Measurements from ENCODE around the gene PCDHGA11.
"Not testable (repeated sequence)": the region's sequence is repeated elsewhere in the genome, so short reads cannot be mapped to it uniquely, and the experiment has no call there.

Gene PCDHGA11

GRCh38 chr5:141420855-141421488 lies at the start of gene PCDHGA11:
TSS of gene PCDHGA11 (plus strand) at chr5:141421051. CDS start at chr5:141421228, 177 bp downstream.
- DNase-seq (ENCODE audit: low read depth in 2 of 2, low spot score in 1 of 2), result no peak

- no peak for DNase-seq (ENCODE audit: low read depth in 2 of 2, low spot score in 1 of 2)
These were observed 49.0 kb upstream of the PCDHGA11 start for GRCh38 chr5:141371572-141372475.

- DNase-seq (ENCODE audit: low read depth in 2 of 2, low spot score in 1 of 2), result no peak
These were observed 47.1 kb upstream of the PCDHGA11 start, which contains the start of gene PCDHGA6 for GRCh38 chr5:141373673-141374317. TSS of gene PCDHGA6 (plus strand) at chr5:141373891. CDS start at chr5:141374084, 193 bp downstream.

DNA sequence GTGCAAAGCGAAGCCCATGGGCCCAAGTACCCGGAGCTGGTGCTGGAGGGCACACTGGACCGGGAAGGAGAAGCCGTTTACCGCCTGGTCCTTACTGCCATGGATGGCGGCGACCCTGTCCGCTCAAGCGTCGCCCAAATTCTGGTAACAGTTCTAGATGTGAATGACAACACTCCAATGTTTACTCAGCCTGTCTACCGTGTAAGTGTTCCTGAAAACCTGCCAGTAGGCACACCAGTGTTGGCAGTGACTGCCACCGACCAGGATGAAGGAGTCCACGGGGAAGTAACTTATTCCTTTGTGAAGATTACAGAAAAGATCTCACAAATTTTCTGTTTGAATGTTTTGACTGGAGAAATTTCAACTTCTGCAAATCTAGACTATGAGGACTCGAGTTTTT lies 46.2 kb upstream of the PCDHGA11 start:
- no peak for DNase-seq (ENCODE audit: low read depth in 2 of 2, low spot score in 1 of 2)

GRCh38 chr5:141375444-141376155 lies 45.3 kb upstream of the PCDHGA11 start:
- DNase-seq (ENCODE audit: low read depth in 2 of 2, low spot score in 1 of 2), result not testable (repeated sequence)

DNA sequence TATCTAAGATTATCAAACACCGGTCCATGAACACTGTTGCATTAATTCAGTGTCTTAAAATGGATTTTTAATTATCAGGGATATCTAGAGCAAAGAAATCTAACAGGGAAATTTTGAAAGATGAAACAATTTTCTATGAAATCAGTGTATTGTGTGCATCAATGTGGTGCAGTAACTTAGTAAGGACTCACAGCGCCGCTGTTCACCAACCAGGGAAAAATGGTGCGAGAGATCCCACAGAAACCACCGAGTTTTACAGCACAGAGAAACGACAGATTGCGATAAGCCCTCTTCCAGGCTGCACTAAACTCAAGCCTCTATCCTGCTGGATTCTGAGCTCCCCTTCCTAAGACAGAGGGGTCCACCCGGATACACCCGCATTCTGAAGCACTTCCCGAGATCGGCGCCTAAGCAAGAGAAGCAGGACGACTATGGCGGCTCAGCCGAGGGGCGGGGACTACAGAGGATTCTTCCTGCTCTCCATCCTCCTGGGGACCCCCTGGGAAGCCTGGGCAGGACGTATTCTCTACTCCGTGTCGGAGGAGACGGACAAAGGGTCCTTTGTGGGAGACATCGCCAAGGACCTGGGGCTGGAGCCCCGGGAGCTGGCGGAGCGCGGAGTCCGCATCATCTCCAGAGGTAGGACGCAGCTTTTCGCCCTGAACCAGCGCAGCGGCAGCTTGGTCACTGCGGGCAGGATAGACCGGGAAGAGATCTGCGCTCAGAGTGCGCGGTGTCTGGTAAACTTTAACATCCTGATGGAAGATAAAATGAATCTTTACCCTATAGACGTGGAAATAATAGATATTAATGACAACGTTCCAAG lies 38.2 kb upstream of the PCDHGA11 start, which contains the start of gene PCDHGA7:
Gene PCDHGA7, plus strand, starts transcription at position 274 of the 826 bp plus-strand sequence. Its CDS starts 158 bp downstream, at position 432.
- DNase-seq (ENCODE audit: low read depth in 2 of 2, low spot score in 1 of 2), result no peak

GRCh38 chr5:141383345-141383744 lies 37.5 kb upstream of the PCDHGA11 start:
- DNase-seq (ENCODE audit: low read depth in 2 of 2, low spot score in 1 of 2), result no peak

GRCh38 chr5:141384471-141385267 lies 36.2 kb upstream of the PCDHGA11 start:
- DNase-seq (ENCODE audit: low read depth in 2 of 2, low spot score in 1 of 2), result no peak

- DNase-seq (ENCODE audit: low read depth in 2 of 2, low spot score in 1 of 2), result not testable (repeated sequence)
These were observed 33.1 kb upstream of the PCDHGA11 start, which contains the start of gene PCDHGB4 for GRCh38 chr5:141387557-141388311. TSS of gene PCDHGB4 (plus strand) at chr5:141387698. CDS start at chr5:141387885, 187 bp downstream.

DNA sequence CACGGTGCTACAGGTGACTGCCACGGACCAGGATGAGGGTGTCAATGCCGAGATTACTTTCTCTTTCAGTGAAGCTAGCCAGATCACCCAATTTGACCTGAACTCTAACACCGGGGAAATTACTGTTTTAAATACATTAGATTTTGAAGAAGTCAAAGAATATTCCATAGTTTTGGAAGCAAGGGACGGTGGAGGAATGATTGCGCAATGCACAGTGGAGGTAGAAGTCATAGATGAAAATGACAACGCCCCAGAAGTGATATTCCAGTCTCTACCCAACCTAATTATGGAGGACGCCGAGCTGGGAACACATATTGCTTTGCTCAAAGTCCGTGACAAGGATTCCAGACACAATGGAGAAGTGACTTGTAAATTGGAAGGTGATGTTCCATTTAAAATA lies 32.2 kb upstream of the PCDHGA11 start:
- no peak for DNase-seq (ENCODE audit: low read depth in 2 of 2, low spot score in 1 of 2)

- no peak for DNase-seq (ENCODE audit: low read depth in 2 of 2, low spot score in 1 of 2)
These were observed 31.5 kb upstream of the PCDHGA11 start for GRCh38 chr5:141389153-141390042.

- no peak for DNase-seq (ENCODE audit: low read depth in 2 of 2, low spot score in 1 of 2)
These were observed 28.2 kb upstream of the PCDHGA11 start, which contains the start of gene PCDHGA8 for GRCh38 chr5:141392429-141393198. TSS of gene PCDHGA8 (plus strand) at chr5:141392633. CDS start at chr5:141392814, 181 bp downstream.

GRCh38 chr5:141393267-141393666 lies 27.6 kb upstream of the PCDHGA11 start:
- DNase-seq (ENCODE audit: low read depth in 2 of 2, low spot score in 1 of 2), result no peak

DNA sequence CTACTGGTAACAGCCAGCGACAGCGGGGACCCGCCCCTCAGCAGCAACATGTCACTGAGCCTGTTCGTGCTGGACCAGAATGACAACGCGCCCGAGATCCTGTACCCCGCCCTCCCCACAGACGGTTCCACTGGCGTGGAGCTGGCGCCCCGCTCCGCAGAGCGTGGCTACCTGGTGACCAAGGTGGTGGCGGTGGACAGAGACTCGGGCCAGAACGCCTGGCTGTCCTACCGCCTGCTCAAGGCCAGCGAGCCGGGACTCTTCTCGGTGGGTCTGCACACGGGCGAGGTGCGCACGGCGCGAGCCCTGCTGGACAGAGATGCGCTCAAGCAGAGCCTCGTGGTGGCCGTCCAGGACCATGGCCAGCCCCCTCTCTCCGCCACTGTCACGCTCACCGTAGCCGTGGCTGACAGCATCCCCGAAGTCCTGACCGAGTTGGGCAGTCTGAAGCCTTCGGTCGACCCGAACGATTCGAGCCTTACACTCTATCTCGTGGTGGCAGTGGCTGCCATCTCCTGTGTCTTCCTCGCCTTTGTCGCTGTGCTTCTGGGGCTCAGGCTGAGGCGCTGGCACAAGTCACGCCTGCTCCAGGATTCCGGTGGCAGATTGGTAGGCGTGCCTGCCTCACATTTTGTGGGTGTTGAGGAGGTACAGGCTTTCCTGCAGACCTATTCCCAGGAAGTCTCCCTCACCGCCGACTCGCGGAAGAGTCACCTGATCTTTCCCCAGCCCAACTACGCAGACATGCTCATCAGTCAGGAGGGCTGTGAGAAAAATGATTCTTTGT lies 26.3 kb upstream of the PCDHGA11 start:
- not testable (repeated sequence) for DNase-seq (ENCODE audit: low read depth in 2 of 2, low spot score in 1 of 2)

- DNase-seq (ENCODE audit: low read depth in 2 of 2, low spot score in 1 of 2), result not testable (repeated sequence)
These were observed 22.9 kb upstream of the PCDHGA11 start, which contains the start of gene PCDHGB5 for GRCh38 chr5:141397756-141398551. TSS of gene PCDHGB5 (plus strand) at chr5:141397947. CDS start at chr5:141398128, 181 bp downstream.
